GM18909 (cell line): ENCODE measurements around the gene PLPP1.

ENCODE experiments used
- ATAC-seq: cut with Tn5 transposase; IDR thresholded peaks from one replicate; pipeline ENCODE4 v1.9.1; 2021; ENCODE audit warnings: mild to moderate bottlenecking; ENCODE audit not compliant: unreplicated experiment, poor library complexity

The PLPP1 gene

DNA sequence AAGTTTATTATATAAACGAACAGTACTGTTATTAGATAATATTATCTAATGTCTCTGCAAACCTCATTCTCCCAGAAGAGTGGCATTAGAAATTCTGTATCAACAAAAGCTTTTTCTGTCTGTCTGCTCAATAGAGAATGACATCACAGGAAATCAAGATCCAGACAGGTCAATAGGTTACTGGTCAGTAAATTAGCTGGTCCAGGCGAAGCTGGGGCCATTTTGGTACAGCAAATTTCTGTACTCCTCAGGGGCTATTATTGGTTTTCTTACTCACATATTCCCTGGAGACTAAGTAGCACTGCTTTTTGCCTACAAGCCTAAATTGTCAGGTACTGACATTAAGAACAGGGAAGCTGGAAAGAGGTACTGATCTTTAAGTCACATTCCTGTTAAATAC is 80.5 kb downstream of the PLPP1 start:
- no peak for ATAC-seq

DNA sequence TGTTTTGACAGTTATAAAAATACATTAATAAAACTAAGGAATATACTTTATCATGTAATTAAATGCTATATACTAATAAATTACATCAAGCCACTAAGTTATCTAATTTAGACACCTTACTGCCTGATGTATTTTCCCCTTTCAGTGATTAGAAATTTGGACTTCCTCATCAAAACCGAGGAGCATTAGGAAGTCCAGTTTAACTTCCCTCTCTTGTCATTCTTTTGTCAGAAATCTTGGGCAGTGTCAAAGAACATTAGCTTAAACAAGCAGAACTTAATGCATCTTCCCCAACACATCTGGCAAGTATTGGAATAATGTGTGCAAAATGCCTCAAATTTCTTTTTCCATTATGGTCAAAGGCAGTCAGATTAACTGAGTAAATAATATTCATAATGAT is 81.6 kb downstream of the PLPP1 start:
- no peak for ATAC-seq

DNA sequence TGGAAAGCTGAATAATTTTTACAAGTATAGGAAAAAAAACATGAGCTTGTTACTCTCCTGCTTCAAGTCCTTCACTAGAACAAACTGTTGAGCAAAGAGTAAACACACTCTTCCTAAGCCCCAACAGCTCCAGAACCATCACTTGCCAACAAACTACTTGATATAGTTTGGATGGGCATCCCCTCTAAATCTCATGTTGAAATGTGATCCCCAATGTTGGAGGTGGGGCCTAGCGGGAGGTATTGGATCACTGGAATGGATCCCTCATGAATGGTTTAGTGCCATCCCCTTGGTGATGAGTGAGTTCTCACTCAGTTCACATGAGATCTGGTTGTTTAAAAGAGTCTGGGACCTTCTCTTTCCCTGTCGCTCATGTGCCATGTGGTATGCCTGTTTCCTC is 82.8 kb downstream of the PLPP1 start:
- ATAC-seq, result no peak

DNA sequence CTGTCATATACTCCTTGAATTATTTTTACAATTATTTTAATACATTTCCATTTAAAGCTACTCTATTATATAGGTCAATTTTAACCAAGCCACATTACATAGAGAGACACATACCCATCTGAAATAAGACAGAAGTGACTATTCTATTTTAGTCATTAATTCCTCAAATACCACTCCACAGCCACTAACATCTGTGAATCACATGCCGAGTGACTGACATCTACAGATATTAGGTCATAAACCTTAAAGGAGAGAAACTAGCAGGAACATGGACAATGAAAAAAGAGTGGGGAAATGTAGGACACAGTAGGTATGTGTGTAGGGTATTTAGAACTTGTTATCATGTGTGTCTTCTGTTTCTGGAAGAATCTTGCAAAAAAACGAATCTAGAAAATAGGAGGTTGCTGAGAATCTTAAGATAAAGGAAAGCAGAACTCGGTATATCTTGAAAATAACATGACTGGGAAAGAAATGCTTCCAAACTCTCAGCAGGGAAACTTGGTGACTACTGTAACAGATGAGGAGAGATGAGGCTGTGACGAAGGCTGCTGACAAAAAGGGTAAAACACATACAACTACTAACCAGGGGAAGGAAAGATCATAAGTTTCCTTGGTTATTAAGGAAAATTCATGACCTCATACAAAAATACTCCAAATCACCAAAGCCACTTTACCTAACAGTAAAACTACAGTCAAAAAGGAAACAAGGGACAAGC is 84.6 kb downstream of the PLPP1 start:
- no peak for ATAC-seq

DNA sequence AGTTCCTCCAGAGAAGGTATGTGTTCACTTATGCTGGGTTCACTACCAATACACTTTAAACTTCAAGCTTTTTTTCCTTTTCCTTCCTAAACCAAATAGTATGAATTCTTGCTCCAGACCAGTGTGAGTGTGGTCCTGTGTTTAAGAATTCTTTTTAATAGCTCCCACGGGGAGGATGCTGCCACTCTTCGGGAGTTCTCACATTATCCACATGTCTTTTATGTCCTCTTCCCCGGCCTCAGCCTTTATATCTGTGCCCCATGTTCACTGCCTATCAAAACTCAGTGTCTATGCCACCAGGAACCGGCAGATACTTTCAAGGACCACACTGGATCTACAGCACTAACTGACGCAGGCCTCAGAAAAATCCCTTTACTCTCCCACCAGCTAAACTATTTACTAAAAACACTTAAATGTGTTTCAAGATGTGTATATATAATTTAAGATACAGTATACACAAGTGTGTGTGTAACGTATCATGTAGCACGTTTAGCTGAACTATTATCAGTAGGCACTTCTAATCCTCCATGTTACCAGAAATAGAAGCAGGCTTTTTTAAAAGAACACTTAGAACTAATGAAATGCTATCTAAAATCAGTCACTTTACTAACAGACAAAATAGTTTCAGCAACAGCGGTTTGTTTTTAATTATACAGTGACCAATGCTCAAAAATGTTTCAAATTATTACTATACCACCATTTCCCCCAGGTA is 88.0 kb downstream of the PLPP1 start:
- ATAC-seq, result no peak

DNA sequence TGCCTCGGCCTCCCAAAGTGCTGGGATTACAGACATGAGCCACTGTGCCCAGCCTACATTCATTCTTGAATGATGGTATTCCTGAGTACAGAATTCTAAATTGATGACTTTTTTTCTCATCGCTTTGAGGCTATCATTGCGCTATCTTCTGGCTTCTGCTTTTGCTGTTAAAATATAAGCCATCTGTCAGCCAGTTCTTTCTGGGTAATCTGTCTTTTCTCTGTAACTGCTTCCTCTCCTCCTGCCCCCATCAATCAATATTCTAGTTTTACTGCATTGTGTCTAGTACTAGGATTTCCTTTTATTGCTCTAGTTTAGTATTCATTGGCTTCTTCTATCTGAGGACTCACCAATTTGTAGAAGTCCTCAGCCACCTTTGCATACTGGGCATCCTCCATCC is 89.0 kb downstream of the PLPP1 start:
- ATAC-seq, result no peak

DNA sequence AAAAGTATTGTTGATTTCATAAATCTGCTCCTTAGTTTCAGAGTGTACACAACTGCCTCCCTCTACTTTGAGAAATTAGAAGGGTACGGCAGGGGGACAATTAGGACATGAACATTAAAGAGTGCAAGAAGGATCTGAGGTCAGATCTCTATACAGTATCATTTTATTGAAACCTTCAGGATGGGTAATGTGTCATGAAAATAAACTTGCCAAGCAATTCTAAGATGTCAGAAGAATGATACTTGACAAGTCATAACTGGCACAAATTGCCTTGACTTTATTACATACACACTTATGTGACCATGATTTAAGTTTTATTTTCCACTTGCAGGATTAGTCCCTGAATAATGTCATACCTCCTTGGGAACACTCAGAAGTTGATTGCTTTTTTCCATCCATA is 92.8 kb downstream of the PLPP1 start:
- ATAC-seq, result no peak

DNA sequence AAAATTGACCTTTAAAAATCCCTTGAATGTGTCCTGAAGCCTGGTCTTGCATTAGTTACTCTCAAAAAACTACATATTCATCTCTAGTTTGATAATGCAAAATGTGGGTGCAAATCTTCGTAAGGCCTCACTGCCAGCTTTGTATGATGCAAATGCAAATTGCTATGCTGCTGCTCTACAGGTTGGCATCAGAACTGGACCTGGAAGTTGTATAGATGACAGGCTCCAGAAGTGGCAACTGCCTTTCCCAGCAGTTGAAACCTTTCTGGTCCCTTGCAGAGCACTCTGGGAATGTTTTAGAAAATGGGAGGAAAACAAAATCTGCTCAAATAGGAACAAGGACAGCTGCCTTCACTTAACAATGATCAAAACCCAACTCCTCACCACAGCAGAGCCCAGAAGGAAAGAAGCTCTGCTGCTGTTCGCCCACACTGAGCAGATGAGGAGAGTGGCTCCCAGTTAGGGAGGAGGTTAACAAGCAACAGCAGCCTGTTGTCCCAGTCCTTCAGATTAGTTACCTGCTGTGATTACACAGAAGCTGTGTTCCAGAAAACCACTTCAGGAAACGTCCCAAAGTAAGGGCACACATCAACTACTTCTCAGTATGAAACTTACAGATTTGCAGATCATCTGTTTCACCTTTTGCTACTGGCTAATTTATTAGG is 93.5 kb downstream of the PLPP1 start:
- no peak for ATAC-seq

DNA sequence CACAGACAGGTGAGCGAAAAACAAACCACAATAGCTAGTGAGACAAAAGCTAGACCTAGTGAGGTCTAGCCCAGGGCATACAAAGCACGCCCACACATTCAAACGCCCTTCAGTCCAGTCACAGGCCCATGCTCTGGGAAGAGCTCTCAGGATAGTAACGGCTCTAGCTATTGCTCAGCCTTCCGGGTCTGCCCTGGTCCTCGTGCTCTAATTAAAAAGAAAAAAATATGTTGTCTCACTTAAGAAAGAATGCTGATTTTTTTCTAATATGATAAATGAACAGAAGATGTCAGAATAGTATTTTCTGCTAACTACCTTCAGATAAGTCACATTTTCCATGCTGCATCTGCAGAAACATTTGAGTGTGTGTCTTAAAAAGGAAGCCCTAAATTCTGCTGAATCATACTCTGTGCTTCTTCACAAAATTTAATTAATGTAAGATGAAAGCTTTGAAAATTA is 94.5 kb downstream of the PLPP1 start:
- no peak for ATAC-seq

DNA sequence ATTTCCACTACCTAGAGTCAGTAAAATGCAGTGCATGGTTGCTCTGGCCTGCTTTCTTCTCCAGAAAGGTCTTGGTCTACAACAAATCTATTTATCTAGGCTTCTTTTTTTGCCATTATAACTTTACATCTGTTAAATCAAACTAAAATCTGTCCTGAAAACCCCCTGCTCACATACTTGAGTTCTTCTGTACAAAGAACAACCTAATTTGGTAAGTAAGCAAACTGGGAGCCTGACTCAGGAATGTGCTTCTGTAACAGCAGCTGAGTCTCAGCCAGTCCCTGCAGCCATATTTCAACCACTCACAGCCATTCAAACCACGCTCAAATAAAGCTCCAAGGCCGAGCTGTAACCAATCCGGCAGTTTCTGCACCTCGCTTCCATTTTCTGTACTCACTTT is 95.8 kb downstream of the PLPP1 start:
- ATAC-seq, result no peak

DNA sequence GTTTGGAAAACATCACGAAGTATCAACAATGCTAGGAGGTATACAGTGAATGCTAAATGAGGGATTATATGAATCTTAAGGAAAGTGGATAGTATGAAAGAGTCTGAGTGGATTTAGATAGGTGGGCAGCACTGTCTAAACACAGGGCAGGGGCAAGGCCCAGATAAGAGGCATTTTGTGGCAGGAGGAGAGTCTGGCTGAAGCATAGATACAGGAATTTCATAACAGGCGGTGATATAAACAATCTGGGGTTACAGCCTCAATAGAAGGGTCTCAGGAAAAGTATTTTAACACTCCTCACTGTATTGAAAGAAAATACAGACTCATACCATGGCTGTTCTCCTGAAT is 96.9 kb downstream of the PLPP1 start:
- ATAC-seq, result no peak

DNA sequence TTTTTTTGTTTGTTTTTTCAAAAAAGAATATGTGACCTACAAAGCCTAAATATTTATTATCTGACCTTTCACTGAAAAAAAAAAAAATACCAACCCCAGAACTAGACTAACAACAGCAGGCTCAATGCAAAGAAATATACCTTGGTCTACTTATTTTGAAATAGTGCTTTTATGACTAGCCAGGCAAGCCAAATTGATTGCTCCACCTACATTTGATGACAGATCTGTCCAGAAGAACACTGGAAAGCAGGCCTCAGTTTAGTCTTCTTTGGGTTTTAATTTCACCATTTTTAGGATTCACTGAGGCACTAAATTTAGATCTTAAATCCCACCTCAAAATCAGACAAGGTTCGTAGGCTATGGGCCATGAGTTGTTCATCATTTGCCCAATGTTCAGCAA is 97.3 kb downstream of the PLPP1 start:
- no peak for ATAC-seq

DNA sequence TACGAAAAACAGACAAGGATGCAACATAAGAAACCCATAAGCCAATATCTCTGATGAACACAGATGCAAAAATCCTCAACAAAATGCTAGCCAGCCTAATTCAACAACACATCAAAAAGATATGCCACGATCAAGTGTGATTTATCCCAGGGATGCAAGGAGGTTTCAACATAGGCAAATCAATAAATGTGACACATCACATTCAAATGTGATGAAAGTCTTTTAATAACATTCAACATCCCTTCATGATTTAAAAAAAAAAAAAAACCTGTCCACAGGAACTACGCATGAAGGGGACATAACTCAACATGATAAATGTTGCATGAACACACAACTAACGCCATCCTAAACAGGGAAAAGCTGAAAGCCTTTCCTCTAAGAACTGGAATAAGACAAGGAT is 102.2 kb downstream of the PLPP1 start:
- ATAC-seq, result no peak

DNA sequence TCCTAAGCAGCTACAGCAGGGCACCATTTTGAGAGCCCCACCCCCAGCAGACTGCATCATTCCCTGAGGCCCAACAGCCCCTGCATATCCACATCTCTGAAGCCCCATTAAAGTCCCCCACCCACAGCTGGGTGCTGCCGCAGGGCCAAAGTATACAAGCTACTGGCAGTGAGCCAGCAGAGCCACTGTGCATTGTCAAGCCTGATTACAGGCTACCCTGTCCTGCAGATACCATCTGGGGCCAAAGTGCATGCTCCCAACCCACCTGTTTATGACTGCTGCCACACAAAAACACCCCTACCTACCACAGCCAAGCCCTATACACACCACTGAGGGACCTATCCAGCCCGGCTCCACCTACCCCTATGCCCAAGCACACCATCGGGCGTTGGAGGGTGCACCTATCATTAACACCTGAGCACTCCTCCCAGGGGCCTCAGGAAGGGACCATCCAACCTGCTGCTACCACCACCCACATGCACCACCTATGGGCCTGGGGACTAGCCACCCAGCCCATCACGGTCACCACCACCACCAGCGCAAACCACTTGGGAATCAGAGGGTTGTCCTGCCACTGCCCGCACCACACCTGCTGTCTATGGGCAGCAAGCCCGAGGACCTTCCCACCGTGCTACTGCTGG is 105.0 kb downstream of the PLPP1 start:
- no peak for ATAC-seq

DNA sequence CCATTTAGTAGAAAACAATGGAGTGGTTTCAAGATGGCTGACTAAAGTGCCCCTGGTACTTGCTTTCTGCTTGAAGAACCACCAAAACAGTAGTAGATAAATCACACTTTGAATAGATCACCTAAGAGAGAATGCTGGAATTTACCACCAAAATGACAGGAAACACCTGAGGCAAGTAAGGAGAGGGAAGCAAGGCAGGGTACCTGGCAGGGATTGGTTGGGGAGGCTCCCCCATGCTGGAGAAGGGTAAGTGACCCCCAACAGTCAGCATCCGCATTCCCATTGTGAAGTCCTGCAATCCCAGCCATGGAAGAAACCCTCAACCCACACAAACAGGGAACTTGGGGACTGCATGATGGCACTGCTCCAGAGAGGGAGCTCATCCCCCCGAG is 105.5 kb downstream of the PLPP1 start:
- no peak for ATAC-seq

DNA sequence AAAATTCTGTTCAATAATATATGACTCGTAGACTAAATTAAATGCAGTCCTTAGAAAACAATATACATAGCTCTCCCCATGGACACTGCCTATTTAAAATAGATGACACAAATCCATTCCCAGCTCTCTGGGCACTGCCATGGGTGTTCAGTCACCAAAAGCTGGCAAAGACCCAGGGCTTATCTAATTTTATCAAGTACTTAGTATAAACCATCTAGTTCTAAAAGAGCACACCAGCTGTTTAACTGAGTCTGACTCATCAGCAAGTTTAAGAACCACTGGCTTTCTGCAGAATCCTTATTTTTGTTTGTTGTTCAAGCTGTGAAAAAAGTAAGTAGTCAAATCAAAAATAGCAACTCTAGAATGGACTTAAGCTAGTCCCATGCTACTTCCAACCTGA is 107.6 kb downstream of the PLPP1 start:
- ATAC-seq, result no peak

DNA sequence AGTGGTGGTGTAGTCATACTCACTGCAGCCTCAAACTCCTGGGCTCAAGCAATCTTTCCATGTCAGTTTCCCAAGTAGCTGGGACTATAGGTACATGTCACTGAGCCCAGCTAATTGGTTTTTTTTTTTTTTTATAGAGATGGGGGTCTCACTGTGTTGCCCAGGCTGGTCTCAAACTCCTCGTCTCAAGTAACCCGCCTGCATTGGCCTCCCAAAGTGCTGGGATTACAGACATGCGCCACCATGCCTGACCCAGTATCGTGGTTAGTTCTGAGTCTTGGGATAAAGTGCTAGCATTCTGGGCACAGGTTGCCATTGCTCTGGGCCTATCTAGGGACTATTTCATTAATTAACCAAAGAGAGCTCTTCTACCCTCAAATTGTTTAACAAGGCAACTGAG is 108.3 kb downstream of the PLPP1 start:
- ATAC-seq, result no peak

DNA sequence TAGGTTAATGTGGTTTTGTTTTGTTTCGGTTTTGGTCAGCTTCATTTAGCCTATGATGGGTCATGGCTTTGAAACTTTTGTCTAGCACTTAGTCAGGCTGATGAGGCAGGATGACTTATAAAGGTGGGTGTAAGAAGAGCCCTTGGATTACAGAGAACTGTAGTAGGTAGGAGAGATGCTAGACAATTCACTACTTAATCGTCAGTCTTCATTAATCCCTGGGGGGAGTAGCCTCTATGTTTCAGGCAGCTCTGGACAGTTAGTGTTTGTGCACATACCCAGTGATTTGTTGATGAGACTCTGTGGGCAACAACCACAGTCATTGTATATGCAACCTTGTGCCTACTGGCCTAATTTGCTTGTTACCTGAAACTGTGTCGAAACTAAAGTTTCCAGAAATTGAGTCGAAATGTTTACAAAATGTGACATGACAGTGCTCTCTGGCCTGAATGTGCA is 113.7 kb downstream of the PLPP1 start:
- no peak for ATAC-seq

DNA sequence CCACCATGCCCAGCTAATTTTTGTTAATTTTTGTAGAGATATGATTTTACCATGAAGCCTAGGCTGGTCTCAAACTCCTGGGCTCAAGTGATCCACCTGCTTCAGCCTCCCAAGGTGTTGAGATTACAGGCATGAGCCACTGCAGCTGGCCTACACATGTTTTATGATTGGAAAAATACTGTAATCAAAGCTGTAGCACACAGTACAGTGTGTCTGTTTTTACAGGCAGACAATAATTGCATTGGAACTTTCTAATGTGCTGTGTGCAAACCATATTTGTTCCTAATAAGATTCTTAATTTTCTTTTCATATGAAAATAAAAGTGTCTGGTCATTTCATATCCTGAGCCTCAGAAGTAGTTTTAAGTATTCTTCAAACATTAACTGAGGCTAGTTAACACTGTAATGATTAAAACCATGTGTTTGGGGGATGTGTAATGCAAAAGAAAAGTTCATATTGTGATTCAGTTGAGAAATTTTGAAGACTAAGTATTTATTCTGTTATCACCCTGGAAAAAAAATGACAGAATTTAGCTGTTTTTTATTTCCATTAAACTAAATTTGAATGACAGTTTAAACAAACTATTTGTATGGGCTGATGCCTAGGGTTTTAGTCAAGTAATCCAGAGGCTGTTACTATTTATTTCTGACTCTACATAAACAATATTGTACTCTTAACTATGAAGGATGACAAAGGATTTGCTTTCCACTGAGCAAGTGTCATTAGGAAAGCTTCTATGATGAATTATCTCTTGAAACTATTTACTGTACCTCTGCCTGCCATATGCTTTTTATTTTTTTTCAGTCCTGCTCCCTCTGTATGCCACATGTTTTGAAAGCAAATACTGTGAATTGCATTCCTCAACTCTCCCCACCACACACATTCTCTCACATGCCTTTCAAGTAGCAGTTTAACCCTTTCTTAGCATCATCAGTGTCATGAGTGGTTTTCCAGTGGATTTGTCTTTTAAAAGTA is 115.5 kb downstream of the PLPP1 start:
- no peak for ATAC-seq

DNA sequence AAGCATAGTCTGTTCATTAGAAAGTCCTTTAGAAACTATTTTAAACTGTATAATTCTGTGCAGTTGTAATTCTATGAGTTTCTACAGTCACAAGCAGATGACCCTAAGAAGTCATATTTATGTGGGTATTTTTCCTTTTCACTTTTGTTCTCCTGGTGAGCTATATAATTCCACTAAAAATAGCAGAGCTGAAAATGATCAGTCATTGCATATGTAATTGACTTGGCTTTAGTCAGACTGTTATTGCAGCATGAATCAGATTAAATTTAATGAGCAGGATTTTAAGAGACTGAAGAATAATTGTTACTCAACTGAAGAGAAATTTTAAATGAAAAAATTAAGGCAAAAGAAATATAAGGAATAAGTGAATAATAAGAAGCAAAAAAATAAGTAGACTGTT is 118.5 kb downstream of the PLPP1 start:
- no peak for ATAC-seq
